Mesothelial cell of epicardium (in vitro differentiated cells): ENCODE measurements around the gene CLUH. TPM values are rescaled to one million over a fixed set of nuclear protein-coding genes. Genes with fewer than 3 reads are reported as not detected.

ENCODE experiments used
- DNase-seq, 2 experiments: peaks; one replicate each; pipeline ENCODE4 v3.0.0; 2021; ENCODE audit warnings: low spot score in 2 of 2; ENCODE audit not compliant: unreplicated experiment in 2 of 2
- H3K27ac Mint-ChIP-seq: 2 replicates; pipeline ENCODE4 v1.8.0; 2021; ENCODE audit warnings: mixed read lengths
- H3K27me3 Mint-ChIP-seq: 2 replicates; pipeline ENCODE4 v1.8.0; 2021; ENCODE audit warnings: low read depth, mixed read lengths
- H3K36me3 Mint-ChIP-seq: 2 replicates; pipeline ENCODE4 v1.8.0; 2021; ENCODE audit warnings: mixed read lengths
- H3K4me1 Mint-ChIP-seq: 2 replicates; pipeline ENCODE4 v1.8.0; 2021; ENCODE audit warnings: mixed read lengths
- H3K4me3 Mint-ChIP-seq: 2 replicates; pipeline ENCODE4 v1.8.0; 2021; ENCODE audit warnings: mild to moderate bottlenecking, moderate library complexity, mixed read lengths
- H3K9me3 Mint-ChIP-seq: 2 replicates; pipeline ENCODE4 v1.8.0; 2021; ENCODE audit warnings: mixed read lengths
- CTCF ChIP-seq: fragments of 200-600 bp; sonication (generic); IDR thresholded peaks from one replicate; pipeline ENCODE4 v1.5.0; 2021; ENCODE audit warnings: antibody characterized with exemption; ENCODE audit not compliant: unreplicated experiment
- total RNA-seq: library from RNA; stranded (reverse); gene quantifications from 3 replicates; pipeline ENCODE4 v1.2.1, GENCODE V29; 2021

Gene CLUH
- total RNA-seq, 1 donor from 2014 or later, result 46.9 TPM

- DNase-seq, result no peak
- Mint-ChIP-seq H3K27me3 (no peaks in the 10 kb centered on the region), H3K9me3 (no peaks in the 10 kb centered on the region), H3K4me1 (peaks cover 32% of the 10 kb centered on the region), H3K36me3 (no peaks in the 10 kb centered on the region), H3K4me3 (peak overlapping the region; percentile 77), H3K27ac (peak overlapping the region; percentile 75)
- TF ChIP-seq CTCF, result no peak
Measured at GRCh38 chr17:2710071-2710802, 1.3 kb downstream of the CLUH start.

GRCh38 chr17:2709183-2709661 lies 2.3 kb downstream of the CLUH start:
- Mint-ChIP-seq H3K27me3 (no peaks in the 10 kb centered on the region), H3K9me3 (no peaks in the 10 kb centered on the region), H3K4me1 (peaks cover 32% of the 10 kb centered on the region), H3K4me3 (peak overlapping the region; percentile 77), H3K27ac (peak overlapping the region; percentile 75), H3K36me3 (no peaks in the 10 kb centered on the region)
- no peak for DNase-seq
- TF ChIP-seq CTCF, result no peak

- no peaks in the 10 kb centered on the region for H3K9me3 Mint-ChIP-seq
- no peak for TF ChIP-seq CTCF
- H3K4me3 Mint-ChIP-seq, result no peak overlapping the region
- no peaks in the 10 kb centered on the region for H3K27me3 Mint-ChIP-seq
- peaks cover 32% of the 10 kb centered on the region for H3K4me1 Mint-ChIP-seq
- peak overlapping the region; percentile 75 for H3K27ac Mint-ChIP-seq
- no peak for DNase-seq
- no peaks in the 10 kb centered on the region for H3K36me3 Mint-ChIP-seq
Measured at GRCh38 chr17:2708585-2709182, 2.9 kb downstream of the CLUH start.

GRCh38 chr17:2707721-2708584 lies 3.6 kb downstream of the CLUH start:
- Mint-ChIP-seq H3K4me3 (no peak overlapping the region), H3K9me3 (no peaks in the 10 kb centered on the region), H3K36me3 (no peaks in the 10 kb centered on the region), H3K27ac (no peak overlapping the region), H3K4me1 (peaks cover 32% of the 10 kb centered on the region), H3K27me3 (no peaks in the 10 kb centered on the region)
- no peak for DNase-seq
- TF ChIP-seq CTCF, result no peak

- no peaks in the 10 kb centered on the region for H3K27me3 Mint-ChIP-seq
- H3K4me3 Mint-ChIP-seq, result no peak overlapping the region
- H3K4me1 Mint-ChIP-seq, result peaks cover 25% of the 10 kb centered on the region
- TF ChIP-seq CTCF, result no peak
- H3K36me3 Mint-ChIP-seq, result no peaks in the 10 kb centered on the region
- H3K27ac Mint-ChIP-seq, result no peak overlapping the region
- DNase-seq, result no peak
- no peaks in the 10 kb centered on the region for H3K9me3 Mint-ChIP-seq
Measured at GRCh38 chr17:2706911-2707510, 4.6 kb downstream of the CLUH start.
